ENCODE results near the gene PPP2R5E. TPM values are rescaled to one million over a fixed set of nuclear protein-coding genes. Genes with fewer than 3 reads are reported as not detected.

The PPP2R5E gene
- total RNA-seq, 3 donors from 2014 or later (not counting 1 experiment from before 2014, with no cell fraction given) = 57.4 to 64.1 (median 62.4) TPM

DNA sequence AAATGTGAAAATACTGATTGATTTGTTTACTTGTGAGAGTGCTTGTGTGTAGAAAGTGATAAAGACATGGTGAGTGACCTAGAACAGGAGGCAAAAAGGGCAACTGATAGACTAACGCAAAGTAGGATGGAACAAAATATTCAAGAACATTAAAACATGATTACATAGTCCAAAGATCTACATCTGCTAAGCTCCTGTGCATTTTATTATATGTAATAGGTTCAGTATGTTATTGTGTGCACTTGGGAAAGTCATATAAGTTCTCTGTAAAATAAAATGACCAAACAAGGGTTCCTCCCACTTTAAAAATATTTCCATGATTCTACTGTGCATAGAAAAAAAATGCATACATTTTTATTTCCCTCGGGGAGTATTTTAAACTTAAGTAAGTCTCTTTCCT, 150.2 kb downstream of the PPP2R5E start:
- H3K27ac Mint-ChIP-seq = peak overlapping the region in 1 of 2 donors; percentile 35

DNA sequence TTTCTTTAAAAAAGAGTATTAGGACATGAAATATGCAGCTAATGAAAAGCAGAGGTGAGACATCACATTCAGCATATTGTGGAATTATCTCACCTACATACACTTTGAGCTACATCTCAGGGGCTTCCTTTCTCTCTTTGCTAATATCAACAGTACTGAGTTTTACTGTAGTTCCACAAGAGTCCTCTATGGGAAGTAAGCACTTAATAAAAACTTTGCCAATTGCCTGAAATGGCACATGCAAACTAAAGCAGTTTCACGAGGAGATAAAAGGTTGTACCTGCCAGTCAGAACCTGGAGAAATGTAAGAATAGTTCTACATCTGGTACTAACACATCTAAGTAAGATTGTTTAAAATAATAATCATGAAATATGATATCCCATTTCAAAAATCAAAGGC, 150.9 kb downstream of the PPP2R5E start:
- ATAC-seq (no peak), DNase-seq (no peak)
- no peaks in the 10 kb centered on the region for H3K9me3 Mint-ChIP-seq
- TF ChIP-seq, protein P1, sequence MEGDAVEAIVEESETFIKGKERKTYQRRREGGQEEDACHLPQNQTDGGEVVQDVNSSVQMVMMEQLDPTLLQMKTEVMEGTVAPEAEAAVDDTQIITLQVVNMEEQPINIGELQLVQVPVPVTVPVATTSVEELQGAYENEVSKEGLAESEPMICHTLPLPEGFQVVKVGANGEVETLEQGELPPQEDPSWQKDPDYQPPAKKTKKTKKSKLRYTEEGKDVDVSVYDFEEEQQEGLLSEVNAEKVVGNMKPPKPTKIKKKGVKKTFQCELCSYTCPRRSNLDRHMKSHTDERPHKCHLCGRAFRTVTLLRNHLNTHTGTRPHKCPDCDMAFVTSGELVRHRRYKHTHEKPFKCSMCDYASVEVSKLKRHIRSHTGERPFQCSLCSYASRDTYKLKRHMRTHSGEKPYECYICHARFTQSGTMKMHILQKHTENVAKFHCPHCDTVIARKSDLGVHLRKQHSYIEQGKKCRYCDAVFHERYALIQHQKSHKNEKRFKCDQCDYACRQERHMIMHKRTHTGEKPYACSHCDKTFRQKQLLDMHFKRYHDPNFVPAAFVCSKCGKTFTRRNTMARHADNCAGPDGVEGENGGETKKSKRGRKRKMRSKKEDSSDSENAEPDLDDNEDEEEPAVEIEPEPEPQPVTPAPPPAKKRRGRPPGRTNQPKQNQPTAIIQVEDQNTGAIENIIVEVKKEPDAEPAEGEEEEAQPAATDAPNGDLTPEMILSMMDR (IDR thresholded peaks at IDR 0.05) = no peak
- H3K36me3 Mint-ChIP-seq = peaks cover 14% of the 10 kb centered on the region
- intact Hi-C loops (cut with micrococcal nuclease) = no loop called here
- H3K4me3 ChIP-seq (ENCODE audit: low read length) = no peak overlapping the region
- no peak overlapping the region for H3K27ac ChIP-seq (ENCODE audit: low read length)
- H3K4me1 Mint-ChIP-seq = peaks cover 12 to 14% of the 10 kb centered on the region in 2 donors
- peaks cover 32% of the 10 kb centered on the region for H3K36me3 ChIP-seq (ENCODE audit: control insufficient read depth, insufficient read depth, low read length)
- no peaks in the 10 kb centered on the region for H3K4me1 ChIP-seq (ENCODE audit: control insufficient read depth, insufficient read depth, low read length)
- no peaks in the 10 kb centered on the region for H3K9me3 ChIP-seq (ENCODE audit: control insufficient read depth, insufficient read depth, low read length)
- H3K4me3 Mint-ChIP-seq = no peak overlapping the region
- 57% methylated on average over 1 of the region's 1 CpG for WGBS (ENCODE audit: insufficient coverage)
- peak overlapping the region; percentile 8 to 35 for H3K27ac Mint-ChIP-seq
- no peaks in the 10 kb centered on the region for H3K27me3 Mint-ChIP-seq (ENCODE audit: low read depth in 2 of 2)
- no peaks in the 10 kb centered on the region for H3K27me3 ChIP-seq (ENCODE audit: control insufficient read depth, insufficient read depth, low read length)

More for the DNA sequence above, 150.2 kb downstream of the PPP2R5E start:
- intact Hi-C loops (cut with micrococcal nuclease) = no loop called here
- Mint-ChIP-seq H3K36me3 (peaks cover 14% of the 10 kb centered on the region), H3K9me3 (no peaks in the 10 kb centered on the region), H3K4me3 (no peak overlapping the region), H3K27me3 (ENCODE audit: low read depth in 2 of 2) (no peaks in the 10 kb centered on the region), H3K4me1 (peaks cover 12 to 14% of the 10 kb centered on the region in 2 donors)
- 93% methylated on average over 2 of the region's 2 CpGs for WGBS (ENCODE audit: insufficient coverage)
- DNase-seq (no peak), ATAC-seq (no peak)
- Histone ChIP-seq H3K36me3 (ENCODE audit: control insufficient read depth, insufficient read depth, low read length) (peaks cover 29% of the 10 kb centered on the region), H3K27me3 (ENCODE audit: control insufficient read depth, insufficient read depth, low read length) (no peaks in the 10 kb centered on the region), H3K27ac (ENCODE audit: low read length) (no peak overlapping the region), H3K9me3 (ENCODE audit: control insufficient read depth, insufficient read depth, low read length) (no peaks in the 10 kb centered on the region), H3K4me1 (ENCODE audit: control insufficient read depth, insufficient read depth, low read length) (no peaks in the 10 kb centered on the region), H3K4me3 (ENCODE audit: low read length) (no peak overlapping the region)
- TF ChIP-seq, protein P1 (IDR thresholded peaks at IDR 0.05) = no peak

DNA sequence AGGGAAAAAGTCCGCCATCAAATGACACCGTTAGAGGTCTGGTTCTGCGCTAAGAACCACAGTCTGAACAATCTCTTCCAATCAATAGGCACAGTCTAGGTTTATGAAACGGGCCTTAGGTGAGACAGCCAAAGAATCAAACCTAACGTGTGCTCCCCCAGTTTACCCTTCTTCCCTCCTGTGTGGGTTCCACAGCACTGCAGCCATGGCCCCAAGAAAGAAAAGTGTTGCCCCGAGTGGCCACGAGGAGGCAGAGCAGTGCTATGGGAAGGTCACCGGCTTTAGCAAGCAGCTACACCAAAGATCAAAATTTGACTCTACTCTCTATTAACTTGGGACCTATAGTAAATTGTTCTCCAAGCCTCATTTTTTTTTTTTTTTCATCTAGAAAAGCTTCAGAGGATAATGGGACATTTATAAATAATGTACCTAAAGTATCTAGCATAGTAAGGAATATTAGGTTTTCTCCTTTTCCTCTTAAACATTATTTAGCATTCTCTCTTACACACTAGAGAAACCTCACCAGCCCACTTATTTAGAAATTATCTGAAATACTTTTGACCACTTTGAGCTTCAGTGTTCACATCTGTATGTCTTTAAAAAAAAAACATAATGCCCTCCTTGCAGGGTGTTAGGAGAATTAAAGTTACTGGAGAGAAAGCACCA, 154.3 kb downstream of the PPP2R5E start:
- no peaks in the 10 kb centered on the region for H3K9me3 ChIP-seq (ENCODE audit: control insufficient read depth, insufficient read depth, low read length)
- H3K36me3 ChIP-seq (ENCODE audit: control insufficient read depth, insufficient read depth, low read length) = peaks cover 26% of the 10 kb centered on the region
- H3K27me3 ChIP-seq (ENCODE audit: control insufficient read depth, insufficient read depth, low read length) = no peaks in the 10 kb centered on the region
- WGBS (ENCODE audit: insufficient coverage) = 66% methylated on average over 7 of the region's 8 CpGs
- DNase-seq = peak; percentile 57 to 66
- no peak overlapping the region for H3K27ac ChIP-seq (ENCODE audit: low read length)
- ATAC-seq = peak; percentile 79 to 88 (median 83)
- intact Hi-C loops (cut with micrococcal nuclease) = loop anchor here (1.0 to 10.0 kb wide), 5 partner anchors 126 to 916 kb away; partner anchors contain the start of gene PPP2R5E
- H3K27me3 Mint-ChIP-seq (ENCODE audit: low read depth in 2 of 2) = no peaks in the 10 kb centered on the region
- peaks cover 26 to 29% of the 10 kb centered on the region in 2 donors for H3K4me1 Mint-ChIP-seq
- H3K4me3 ChIP-seq (ENCODE audit: low read length) = no peak overlapping the region
- H3K4me3 Mint-ChIP-seq = no peak overlapping the region
- peak overlapping the region; percentile 44 to 67 for H3K27ac Mint-ChIP-seq
- H3K36me3 Mint-ChIP-seq = peaks cover 7% of the 10 kb centered on the region
- H3K9me3 Mint-ChIP-seq = no peaks in the 10 kb centered on the region
- peaks cover 8% of the 10 kb centered on the region for H3K4me1 ChIP-seq (ENCODE audit: control insufficient read depth, insufficient read depth, low read length)
- TF ChIP-seq, protein P1 (IDR thresholded peaks at IDR 0.05) = peak; percentile 78

Measured in natural killer cell (primary cell).